GM21528 (cell line): ENCODE measurements around the gene SYTL3.
A peak's percentile ranks its signal among the peaks of the same experiment; 100 is the strongest.
"Not testable (repeated sequence)": the region's sequence is repeated elsewhere in the genome, so short reads cannot be mapped to it uniquely, and the experiment has no call there.

Experiments
- ATAC-seq: cut with Tn5 transposase; IDR thresholded peaks from one replicate; pipeline ENCODE4 v1.9.1; 2021; ENCODE audit warnings: mild to moderate bottlenecking, moderate library complexity; ENCODE audit not compliant: unreplicated experiment, low FRiP score

Gene SYTL3

DNA sequence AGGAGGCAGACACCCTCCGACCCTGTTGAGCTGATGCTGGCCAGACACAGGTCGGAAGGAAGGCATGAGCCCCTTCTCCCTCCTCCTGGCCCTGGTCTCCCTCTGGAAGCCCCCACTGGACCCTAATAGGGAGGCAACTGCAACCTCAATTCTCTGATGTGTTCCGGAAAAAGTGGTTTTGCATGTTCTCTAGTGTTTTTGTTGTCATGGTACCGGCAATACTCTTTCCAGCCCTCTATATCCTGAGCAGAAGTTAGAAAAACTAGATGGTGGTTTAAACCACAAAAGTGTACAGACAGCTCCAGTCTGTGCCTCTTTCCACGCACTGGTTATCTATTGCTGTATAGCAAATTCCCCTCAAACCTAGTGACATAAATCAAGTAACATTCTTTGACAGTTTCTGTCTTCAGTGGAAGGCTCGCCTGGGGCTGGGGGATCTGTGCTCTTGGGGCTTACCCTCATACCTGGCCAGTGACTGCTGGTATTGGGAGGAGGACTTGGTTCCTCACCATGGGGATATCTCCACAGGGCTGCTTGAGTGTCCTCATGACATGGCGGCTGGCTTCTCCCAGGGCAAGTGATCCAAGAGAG, 37.0 kb downstream of the SYTL3 start:
- no peak for ATAC-seq

DNA sequence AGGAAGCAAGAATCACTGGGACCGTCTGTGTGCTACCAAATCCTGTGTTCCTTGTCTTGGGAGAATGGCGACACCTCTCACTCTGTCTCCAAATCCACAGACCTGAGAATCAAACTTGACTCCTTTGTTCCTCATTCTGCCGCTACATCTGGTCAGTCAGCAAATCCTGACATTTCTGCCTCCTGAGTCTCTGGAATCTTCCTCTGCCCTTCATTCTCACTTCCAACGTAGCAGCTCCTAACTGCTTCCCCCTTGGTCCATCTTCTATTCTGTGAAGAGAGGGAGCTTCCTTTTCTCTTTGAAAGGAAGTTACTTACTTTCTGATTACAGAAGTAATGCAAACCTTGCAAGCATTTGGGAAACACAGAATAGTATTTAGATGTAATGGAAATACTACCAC, 37.7 kb downstream of the SYTL3 start:
- no peak for ATAC-seq

DNA sequence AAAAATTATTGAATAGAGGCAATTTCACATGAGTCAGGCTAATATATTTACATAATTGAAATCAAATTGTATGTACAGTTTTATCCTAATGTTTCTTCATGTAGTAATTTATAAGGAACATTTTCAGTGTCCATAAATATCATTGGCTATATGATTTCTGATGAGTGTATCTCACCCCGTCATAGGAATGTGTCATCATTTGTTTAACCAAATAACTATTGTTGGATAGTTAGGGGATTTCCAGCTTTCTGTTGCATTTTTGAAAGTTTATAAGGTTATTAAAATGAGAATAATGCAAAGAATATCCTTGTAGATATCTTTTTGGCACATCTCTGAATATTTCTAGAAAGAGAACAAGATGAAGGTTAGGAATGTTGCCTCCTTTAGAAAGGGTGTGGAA, 39.0 kb downstream of the SYTL3 start:
- no peak for ATAC-seq

- ATAC-seq = no peak
Observed at GRCh38 chr6:158694913-158695312, 45.1 kb downstream of the SYTL3 start.

DNA sequence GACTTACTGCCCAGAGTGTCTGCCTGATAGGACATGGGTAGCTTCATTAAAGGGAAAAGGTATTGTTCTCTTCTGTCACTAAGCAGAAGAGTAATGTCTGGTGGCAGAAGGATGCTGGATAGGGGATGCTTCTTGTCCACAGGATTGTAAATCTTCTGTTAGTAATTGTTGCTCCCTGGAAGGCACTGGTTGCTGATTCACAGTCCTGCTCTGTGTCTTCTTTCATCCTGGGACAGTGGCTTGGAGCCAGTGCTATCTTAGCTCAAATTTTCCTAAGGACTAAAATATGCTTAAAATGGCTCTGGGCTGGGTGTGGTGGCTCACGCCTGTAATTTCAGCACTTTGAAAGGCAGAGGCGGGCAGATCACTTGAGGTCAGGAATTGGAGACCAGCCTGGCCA, 48.0 kb downstream of the SYTL3 start:
- ATAC-seq = no peak

DNA sequence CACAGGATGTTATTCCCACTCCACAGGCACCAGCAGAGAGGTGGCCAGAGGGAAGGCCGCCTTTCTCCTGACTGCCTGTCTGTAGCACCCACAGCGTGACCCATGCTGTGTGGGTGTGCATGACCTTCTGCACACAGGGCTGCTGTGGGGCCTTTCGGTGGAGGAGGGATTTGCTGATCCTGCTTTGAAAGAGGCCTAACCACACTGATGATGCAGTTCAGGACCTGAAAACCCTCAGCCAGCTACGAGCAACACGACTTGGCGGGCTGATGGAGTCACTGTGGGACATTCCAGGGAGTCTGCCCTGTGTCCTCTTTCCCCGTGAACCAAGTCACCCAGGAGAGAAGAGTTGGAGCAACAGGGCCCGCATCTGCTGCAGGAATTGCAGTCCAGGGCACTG, 49.1 kb downstream of the SYTL3 start:
- ATAC-seq = no peak

GRCh38 chr6:158701268-158701667, 51.4 kb downstream of the SYTL3 start:
- ATAC-seq = not testable (repeated sequence)

DNA sequence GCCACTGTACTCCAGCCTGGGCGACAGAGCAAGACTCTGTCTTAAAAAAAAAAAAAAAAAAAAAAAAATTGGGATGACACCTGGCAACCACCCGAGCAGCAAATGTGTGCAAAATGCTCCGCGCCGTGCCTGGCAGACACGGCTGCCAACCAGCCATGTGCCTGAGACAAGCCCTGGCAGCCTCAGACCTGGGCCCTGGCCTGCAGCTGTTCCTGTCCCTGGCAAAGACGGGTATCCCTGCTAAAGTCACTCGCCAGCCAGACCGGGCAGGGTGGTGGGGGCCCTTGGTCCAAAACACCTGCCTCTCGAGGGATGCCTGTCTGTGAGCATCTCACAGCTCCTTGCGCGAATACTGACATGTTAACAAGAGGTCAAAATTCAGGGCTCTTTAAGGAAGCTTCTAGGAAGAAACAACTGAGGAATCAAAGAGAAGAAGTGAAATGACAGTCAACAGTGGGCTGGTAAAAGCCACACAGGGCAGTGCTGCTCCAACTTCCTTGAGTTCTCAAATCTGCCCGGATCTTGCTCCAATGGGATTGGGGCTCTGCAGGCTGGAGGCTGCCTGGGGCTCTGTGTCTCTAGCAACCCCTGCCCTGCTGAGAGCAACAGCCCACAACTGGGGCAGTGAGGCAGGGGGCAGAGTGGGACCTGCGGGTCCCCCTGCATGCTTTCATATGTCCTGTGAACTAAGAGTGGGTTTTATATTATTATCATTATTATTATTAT, 53.4 kb downstream of the SYTL3 start:
- ATAC-seq = no peak

GRCh38 chr6:158703837-158704822, 54.3 kb downstream of the SYTL3 start:
- ATAC-seq = peak; percentile 93

- no peak for ATAC-seq
Observed at GRCh38 chr6:158705386-158706126, 55.7 kb downstream of the SYTL3 start.

- ATAC-seq = no peak
Observed at GRCh38 chr6:158706369-158706982, 56.6 kb downstream of the SYTL3 start.

- ATAC-seq = no peak
Observed at GRCh38 chr6:158707120-158707820, 57.4 kb downstream of the SYTL3 start.

GRCh38 chr6:158707821-158708195, 58.0 kb downstream of the SYTL3 start:
- ATAC-seq = no peak

DNA sequence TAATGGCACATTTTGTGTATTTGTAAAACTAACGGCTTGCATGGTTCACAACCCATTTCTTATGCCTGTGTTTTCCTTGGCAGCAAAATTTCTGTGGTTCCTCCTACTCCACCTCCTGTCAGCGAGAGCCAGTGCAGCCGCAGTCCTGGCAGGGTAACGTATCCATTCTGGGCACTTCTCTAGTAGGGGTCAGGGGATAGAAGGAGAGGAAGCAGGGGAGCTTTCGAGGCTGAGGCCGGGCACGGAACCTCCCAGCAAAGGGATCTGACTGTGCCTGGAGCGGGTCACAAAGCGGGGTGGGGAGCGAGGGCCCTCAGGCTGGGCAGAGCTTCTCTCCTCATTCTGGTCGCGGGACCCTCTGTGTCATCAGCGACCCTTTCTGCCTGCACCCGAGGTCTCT, 58.4 kb downstream of the SYTL3 start:
- no peak for ATAC-seq

- no peak for ATAC-seq
Observed at GRCh38 chr6:158709809-158710208, 60.0 kb downstream of the SYTL3 start.

DNA sequence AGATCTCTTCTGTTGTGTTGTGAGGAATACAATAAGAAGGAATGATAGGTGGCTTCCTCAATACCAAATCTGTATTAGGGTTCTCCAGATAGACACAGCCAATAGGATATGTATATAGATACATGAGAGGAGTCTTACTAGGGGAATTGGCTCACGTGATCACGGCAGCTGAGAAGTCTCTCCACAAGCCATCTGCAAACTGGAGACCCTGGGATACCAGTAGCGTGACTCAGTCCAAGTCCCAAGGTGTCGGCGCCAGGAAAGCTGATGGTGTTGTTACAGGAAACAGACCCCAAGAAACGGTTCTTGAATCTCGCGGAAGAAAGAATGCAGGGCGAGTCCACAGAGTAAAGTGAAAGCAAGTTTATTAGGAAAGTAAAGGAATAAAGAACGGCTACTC, 61.4 kb downstream of the SYTL3 start:
- no peak for ATAC-seq

DNA sequence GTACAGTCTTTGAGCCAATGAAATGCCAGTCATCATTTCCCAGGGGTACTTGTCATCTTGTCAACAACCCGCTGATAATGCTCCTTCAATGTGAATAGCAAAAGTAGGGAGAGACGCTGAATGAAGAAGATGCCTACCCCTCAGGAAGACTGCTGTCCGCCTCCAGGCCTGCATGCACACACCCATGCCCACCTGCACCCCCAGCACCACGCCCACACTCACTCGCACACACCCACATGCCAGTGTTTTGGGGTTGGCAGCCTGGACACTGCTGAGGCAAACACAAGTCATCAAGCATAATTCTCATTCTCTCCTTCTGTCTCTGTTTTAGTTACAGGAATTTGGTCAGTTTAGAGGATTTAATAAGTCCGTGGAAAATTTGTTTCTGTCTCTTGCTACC, 63.6 kb downstream of the SYTL3 start:
- no peak for ATAC-seq

DNA sequence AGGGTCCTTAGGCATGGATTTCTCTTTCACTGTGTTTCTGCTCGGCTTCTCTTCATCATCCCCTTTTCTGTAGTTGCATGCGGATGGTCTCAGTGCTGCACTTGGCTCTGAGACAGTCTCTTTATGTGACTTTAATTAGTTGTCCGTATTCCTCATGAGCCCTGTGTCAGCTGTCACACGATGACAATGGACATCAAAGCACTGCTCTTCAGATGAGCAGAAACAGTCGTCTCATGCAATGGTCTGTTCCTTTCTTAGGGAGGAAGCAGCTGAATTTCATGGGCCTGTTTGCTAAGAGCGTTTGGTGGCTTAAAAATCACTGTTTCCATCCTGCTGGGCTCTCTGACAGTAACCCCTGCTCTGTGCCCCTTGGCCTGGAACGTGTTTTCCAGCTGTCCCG, 64.9 kb downstream of the SYTL3 start:
- ATAC-seq = no peak
